WTC11 (cell line): Measurements from ENCODE around the gene MARCHF10.

Source experiments
- MXD4 ChIP-seq: fragments of 250-450 bp; sonication (Bioruptor Pico); IDR thresholded peaks from 2 replicates; pipeline ENCODE4 v1.8.0; 2021; ENCODE audit warnings: mild to moderate bottlenecking, moderate library complexity, borderline replicate concordance
- TEAD4 ChIP-seq: sonication (generic); formaldehyde crosslinking; IDR thresholded peaks from 2 replicates; pipeline ENCODE4 v1.8.0; 2022; ENCODE audit warnings: mild to moderate bottlenecking, missing genetic modification reagents
- ZNF138 ChIP-seq: sonication (generic); formaldehyde crosslinking; conservative IDR thresholded peaks from 2 replicates; pipeline ENCODE4 v1.8.1; 2022; ENCODE audit warnings: mild to moderate bottlenecking, moderate library complexity, missing genetic modification reagents
- TF ChIP-seq, protein P1 (sequence below): sonication (generic); formaldehyde crosslinking; IDR thresholded peaks from 2 replicates; pipeline ENCODE4 v1.8.1; 2023; ENCODE audit warnings: mild to moderate bottlenecking, missing genetic modification reagents
- TF ChIP-seq, protein P2 (sequence below): fragments of 200-600 bp; IDR thresholded peaks from 2 replicates; pipeline ENCODE4 v1.8.0; 2022; ENCODE audit warnings: antibody characterized with exemption

DNA sequence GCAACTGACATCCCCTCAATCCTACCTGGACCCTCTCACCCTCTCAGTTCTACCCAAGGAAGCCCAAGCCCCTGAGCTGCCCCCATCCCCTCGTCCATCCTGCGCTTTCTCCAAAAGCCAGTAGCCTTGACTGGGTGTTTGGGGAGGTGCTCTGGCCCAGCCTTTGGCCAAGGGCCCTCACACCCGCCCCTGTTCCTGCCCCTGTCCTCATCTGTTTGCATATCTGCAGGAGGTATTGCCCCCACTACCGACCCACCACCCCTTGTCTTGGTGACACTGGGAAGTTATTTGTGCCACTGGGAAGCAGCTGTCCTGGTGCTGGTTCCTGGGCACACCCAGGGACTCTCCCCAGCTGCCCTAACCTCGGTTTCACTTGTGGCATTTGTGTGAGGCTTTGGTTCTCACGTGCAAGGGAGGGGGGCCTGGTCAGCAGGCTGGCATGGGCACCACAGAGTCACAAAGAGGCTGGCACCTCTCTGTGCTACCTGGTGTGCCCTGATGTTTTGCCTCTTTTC, 105.3 kb downstream of the MARCHF10 start:
- TF ChIP-seq, protein P1, sequence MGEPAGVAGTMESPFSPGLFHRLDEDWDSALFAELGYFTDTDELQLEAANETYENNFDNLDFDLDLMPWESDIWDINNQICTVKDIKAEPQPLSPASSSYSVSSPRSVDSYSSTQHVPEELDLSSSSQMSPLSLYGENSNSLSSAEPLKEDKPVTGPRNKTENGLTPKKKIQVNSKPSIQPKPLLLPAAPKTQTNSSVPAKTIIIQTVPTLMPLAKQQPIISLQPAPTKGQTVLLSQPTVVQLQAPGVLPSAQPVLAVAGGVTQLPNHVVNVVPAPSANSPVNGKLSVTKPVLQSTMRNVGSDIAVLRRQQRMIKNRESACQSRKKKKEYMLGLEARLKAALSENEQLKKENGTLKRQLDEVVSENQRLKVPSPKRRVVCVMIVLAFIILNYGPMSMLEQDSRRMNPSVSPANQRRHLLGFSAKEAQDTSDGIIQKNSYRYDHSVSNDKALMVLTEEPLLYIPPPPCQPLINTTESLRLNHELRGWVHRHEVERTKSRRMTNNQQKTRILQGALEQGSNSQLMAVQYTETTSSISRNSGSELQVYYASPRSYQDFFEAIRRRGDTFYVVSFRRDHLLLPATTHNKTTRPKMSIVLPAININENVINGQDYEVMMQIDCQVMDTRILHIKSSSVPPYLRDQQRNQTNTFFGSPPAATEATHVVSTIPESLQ (CRISPR knock-in tag), result no peak
- TF ChIP-seq TEAD4 (CRISPR knock-in tag) (no peak), ZNF138 (CRISPR knock-in tag) (no peak), MXD4 (CRISPR knock-in tag) (no peak)
- TF ChIP-seq, protein P2, sequence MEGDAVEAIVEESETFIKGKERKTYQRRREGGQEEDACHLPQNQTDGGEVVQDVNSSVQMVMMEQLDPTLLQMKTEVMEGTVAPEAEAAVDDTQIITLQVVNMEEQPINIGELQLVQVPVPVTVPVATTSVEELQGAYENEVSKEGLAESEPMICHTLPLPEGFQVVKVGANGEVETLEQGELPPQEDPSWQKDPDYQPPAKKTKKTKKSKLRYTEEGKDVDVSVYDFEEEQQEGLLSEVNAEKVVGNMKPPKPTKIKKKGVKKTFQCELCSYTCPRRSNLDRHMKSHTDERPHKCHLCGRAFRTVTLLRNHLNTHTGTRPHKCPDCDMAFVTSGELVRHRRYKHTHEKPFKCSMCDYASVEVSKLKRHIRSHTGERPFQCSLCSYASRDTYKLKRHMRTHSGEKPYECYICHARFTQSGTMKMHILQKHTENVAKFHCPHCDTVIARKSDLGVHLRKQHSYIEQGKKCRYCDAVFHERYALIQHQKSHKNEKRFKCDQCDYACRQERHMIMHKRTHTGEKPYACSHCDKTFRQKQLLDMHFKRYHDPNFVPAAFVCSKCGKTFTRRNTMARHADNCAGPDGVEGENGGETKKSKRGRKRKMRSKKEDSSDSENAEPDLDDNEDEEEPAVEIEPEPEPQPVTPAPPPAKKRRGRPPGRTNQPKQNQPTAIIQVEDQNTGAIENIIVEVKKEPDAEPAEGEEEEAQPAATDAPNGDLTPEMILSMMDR, result no peak
